Activated CD8-positive, alpha-beta memory T cell treated with anti-CD3 and anti-CD28 coated beads, Interleukin-2, amount 10 ng/mL, durations not matched to agents 7 days and 5 days (primary cell): Measurements from ENCODE around the gene CORO2A. TPM values are rescaled to one million over a fixed set of nuclear protein-coding genes. Genes with fewer than 3 reads are reported as not detected.

Experiments
- microRNA-seq: library from miRNA; unstranded; fragments of <30 nt; microRNA quantifications from one replicate; pipeline ENCODE4 v1.2.0, GENCODE V29; 2022
- total RNA-seq, 2 experiments: library from RNA; stranded (reverse); gene quantifications; one replicate each; pipeline ENCODE4 v1.2.3, GENCODE V29; 2021

Gene CORO2A
- total RNA-seq, 2 experiments from 2014 or later, result 6.2 to 11.5 TPM

Small RNA genes within 50 kb of the gene (microRNA-seq; reads per million reads assigned to microRNA genes)
- not detected for gene MIR6854

Other genes starting within 250 kb of the CORO2A start
- gene ANP32B, start 209.3 kb downstream of the CORO2A start, total RNA-seq, result 100 to 1,000 TPM; 299 to 301 TPM
- gene NANS, start 135.9 kb downstream of the CORO2A start, total RNA-seq, result 10 to 100 TPM; 35.5 to 47.8 TPM
- 100 to 1,000 TPM in 1 of 2 experiments, 10 to 100 TPM in 1; 84.6 to 128 TPM for gene TRIM14, start 73.4 kb downstream of the CORO2A start, total RNA-seq
- 1 to 10 TPM; 2.7 to 5.0 TPM for gene TBC1D2, start 63.0 kb upstream of the CORO2A start, total RNA-seq